Pulmonary artery endothelial cell (primary cell): ENCODE measurements around the gene OPRL1. TPM values are rescaled to one million over a fixed set of nuclear protein-coding genes. Genes with fewer than 3 reads are reported as not detected.

Source experiments
- DNase-seq: peaks from one replicate; pipeline ENCODE4 v3.0.0-alpha.2; 2011; ENCODE audit warnings: low read depth, low spot score
- total RNA-seq: library from RNA; depleted of rRNA; stranded (reverse); fragments of >200 nt; gene quantifications from 2 replicates; pipeline ENCODE4 v1.2.3, GENCODE V29; 2014

OPRL1 gene
- total RNA-seq, 1 donor from 2014 or later = 2.0 TPM

GRCh38 chr20:64071341-64072332, 8.2 kb upstream of the OPRL1 start:
- DNase-seq = no peak

- no peak for DNase-seq
Measured at GRCh38 chr20:64072498-64073063, 7.3 kb upstream of the OPRL1 start.

- DNase-seq = no peak
Measured at GRCh38 chr20:64073476-64074183, 6.3 kb upstream of the OPRL1 start.

- DNase-seq = no peak
Measured at GRCh38 chr20:64074184-64074789, 5.6 kb upstream of the OPRL1 start.

- DNase-seq = no peak
Measured at GRCh38 chr20:64074963-64075362, 4.9 kb upstream of the OPRL1 start.

GRCh38 chr20:64075556-64075955, 4.3 kb upstream of the OPRL1 start:
- no peak for DNase-seq

GRCh38 chr20:64076061-64076997, 3.6 kb upstream of the OPRL1 start:
- no peak for DNase-seq

- DNase-seq = no peak
Measured at GRCh38 chr20:64077094-64077493, 2.8 kb upstream of the OPRL1 start.

- no peak for DNase-seq
Measured at GRCh38 chr20:64077541-64077875, 2.4 kb upstream of the OPRL1 start.

- DNase-seq = no peak
Measured at GRCh38 chr20:64077876-64078551, 1.9 kb upstream of the OPRL1 start.

GRCh38 chr20:64078934-64079272, 979 bp upstream of the OPRL1 start:
- no peak for DNase-seq

GRCh38 chr20:64079273-64080012, 439 bp upstream of the OPRL1 start, which contains the start of gene RGS19:
RGS19 (minus strand) TSS chr20:64079518; CDS start chr20:64076886, 2,632 bp downstream.
- DNase-seq = no peak

GRCh38 chr20:64080813-64081623, 1.1 kb downstream of the OPRL1 start:
- no peak for DNase-seq

GRCh38 chr20:64081624-64081964, 1.7 kb downstream of the OPRL1 start:
- DNase-seq = no peak

GRCh38 chr20:64082126-64082731, 2.3 kb downstream of the OPRL1 start:
- DNase-seq = no peak

GRCh38 chr20:64082820-64083377, 3.0 kb downstream of the OPRL1 start:
- no peak for DNase-seq

GRCh38 chr20:64083378-64083803, 3.5 kb downstream of the OPRL1 start:
- DNase-seq = peak; percentile 27
